ENCODE results near the gene FAM114A1.
A peak's percentile ranks its signal among the peaks of the same experiment; 100 is the strongest.

The FAM114A1 gene

GRCh38 chr4:38867478-38868058 lies at the start of gene FAM114A1:
FAM114A1 (plus strand) TSS chr4:38867806; CDS start chr4:38878079, 10,273 bp downstream.
- peak; percentile 82 for DNase-seq (ENCODE audit: low spot score)

DNA sequence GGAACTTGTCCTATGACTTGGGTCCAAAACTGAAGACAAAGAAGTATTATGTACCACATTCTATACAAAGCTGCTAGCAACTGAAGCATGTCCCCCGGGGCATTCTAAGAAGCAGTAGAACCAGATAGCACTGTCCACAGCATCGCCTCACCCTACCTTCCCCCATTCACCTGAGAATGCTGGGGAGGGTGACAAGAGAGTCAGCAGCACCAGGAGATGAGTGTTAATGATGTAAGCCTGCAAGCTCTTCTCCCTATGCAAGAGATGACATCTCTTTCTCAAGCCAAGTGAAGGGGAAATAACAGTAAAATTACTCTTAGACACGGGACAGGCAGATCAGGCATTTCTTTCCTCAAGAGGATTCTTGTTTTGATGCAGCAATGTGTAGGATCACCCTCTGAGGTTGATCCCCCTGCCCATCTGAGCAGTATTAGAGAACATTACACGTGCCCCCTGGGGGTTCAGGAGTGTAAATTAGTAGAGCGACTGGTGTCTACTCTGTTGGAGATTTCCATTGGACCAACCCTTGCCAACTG lies 49.1 kb upstream of the FAM114A1 start:
- no peak for DNase-seq (ENCODE audit: low spot score)

DNA sequence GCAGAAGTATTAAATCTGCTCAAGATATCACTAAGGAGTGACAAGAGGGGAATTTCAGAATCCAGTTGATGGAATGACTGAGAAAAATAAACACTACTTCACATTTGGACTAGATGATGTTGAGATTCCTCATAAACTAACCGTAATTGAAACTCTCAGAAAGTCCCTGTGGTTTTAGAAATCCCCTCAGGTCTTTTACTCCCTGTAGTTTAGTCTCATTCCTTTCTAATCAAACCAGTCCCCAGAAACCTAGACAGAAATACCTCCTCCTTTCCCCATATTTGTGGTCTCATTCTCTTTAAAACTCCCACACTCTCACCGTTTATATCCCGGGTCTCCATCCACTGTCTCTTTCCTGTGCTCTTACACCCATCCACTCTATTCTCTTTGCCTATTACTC lies 48.0 kb upstream of the FAM114A1 start:
- DNase-seq (ENCODE audit: low spot score): no peak

- no peak for DNase-seq (ENCODE audit: low spot score)
Observed at GRCh38 chr4:38820329-38821061, 47.1 kb upstream of the FAM114A1 start.

DNA sequence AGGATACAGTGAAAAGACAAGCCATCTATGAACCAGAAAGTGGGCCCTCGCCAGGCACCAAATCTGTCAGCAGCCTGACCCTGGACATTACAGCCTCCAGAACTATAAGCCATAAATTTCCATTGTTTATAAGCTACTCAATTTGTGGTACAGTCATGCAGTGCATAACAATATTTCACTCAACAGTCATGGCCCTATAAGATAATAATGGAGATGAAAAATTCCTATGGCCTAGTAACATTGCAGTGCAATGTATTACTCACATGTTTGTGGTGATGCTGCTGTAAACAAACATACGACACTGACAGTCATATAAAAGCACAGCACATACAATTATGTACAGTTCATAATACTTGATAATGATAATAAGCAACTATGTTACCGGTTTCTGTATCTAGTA lies 45.9 kb upstream of the FAM114A1 start:
- no peak for DNase-seq (ENCODE audit: low spot score)

DNA sequence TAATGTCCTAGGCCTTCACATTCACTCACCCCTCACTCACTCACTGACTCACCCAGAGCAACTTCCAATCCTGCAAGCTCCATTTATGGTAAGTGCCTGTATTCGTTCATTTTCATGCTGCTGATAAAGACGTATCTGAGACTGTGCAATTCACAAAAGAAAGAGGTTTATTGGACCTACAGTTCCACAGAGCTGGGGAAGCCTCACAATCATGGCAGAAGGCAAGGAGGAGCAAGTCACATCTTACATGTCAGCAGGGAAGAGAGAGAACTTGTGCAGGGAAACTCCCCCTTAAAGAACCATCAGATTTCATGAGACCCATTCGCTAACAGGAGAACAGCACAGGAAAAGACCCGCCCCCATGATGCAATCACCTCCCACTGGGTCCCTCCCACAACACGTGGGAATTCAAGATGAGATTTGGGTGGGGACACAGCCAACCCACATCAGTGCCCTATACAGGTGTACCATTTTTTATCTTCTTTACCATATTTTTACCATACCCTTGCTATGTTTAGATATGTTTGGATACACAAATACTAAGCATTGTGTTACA lies 44.8 kb upstream of the FAM114A1 start:
- DNase-seq (ENCODE audit: low spot score): no peak

DNA sequence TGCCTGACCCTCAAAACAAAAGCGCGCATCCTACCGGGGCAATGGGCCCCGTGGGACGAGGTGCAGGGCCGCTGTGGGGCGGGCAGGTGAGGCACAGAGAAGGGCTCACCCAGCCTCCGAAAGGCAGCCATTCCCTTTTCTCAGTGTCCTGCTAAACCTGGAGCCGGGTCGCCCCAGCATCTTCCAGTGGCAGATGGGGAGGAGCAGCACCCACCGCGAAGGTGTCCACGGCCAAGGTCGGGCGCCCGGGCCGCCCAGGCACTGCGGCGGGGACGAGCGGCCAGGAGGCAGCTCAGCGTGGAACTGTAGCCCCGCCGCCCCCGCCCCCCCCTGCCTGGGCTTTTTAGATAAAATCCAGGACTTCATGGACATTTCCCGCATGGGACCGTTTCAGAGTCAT lies 43.8 kb upstream of the FAM114A1 start:
- no peak for DNase-seq (ENCODE audit: low spot score)

DNA sequence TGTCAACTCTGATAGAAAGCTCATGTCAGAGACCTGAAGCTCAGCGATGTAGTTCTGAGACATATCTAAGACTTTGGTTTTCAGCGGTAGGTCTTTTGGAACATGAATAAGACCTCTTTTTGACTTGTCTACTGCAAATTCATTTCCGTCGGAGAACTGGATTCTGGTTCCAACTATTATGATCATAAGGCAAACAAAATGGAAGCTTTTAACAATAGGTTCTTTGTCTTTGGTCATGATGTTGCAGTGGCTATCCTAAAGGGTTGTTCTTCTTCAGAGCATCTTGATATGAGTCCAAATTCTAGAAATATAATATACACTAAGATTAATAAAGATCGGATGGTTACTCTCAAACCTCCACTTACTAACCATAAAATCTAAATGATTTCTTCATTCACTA lies 38.4 kb upstream of the FAM114A1 start:
- DNase-seq (ENCODE audit: low spot score): no peak

GRCh38 chr4:38831653-38832052 lies 36.0 kb upstream of the FAM114A1 start:
- no peak for DNase-seq (ENCODE audit: low spot score)

GRCh38 chr4:38832206-38832605 lies 35.4 kb upstream of the FAM114A1 start:
- DNase-seq (ENCODE audit: low spot score): no peak

GRCh38 chr4:38832624-38833528 lies 34.7 kb upstream of the FAM114A1 start:
- no peak for DNase-seq (ENCODE audit: low spot score)

DNA sequence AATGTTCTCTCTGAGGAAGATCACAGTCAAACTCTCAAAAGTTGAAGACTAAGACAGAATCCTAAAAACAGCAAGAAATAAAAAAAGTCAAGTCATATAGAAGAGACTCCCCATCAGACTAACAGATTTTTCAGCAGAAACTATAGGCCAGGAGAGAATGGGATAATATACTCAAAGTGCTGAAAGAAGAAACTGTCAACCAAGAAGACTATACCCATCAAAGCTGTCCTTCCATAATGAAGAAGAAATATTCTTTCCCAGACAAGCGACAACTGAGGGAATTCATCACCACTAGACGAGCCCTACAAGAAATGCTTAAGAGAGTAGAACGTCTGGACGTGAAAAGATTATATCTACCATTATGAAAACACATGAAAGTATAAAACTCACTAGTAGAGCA lies 33.0 kb upstream of the FAM114A1 start:
- DNase-seq (ENCODE audit: low spot score): no peak

DNA sequence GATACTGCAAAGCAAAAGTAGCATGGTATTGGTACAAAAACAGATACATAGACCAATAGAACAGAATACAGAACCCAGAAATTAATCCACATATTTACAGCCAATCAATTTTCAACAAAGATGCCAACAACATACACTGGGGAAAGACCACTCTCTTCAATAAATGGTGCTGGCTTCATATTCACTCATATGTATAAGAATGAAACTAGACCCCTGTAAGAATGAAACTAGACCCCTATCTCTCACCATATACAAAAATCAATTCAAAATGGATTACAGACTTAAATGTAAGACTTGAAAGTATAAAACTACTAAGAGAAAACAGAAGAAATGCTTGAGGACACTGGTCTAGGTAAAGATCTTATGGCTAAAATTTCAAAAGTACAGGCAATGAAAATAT lies 30.3 kb upstream of the FAM114A1 start:
- DNase-seq (ENCODE audit: low spot score): no peak

GRCh38 chr4:38837849-38838248 lies 29.8 kb upstream of the FAM114A1 start:
- DNase-seq (ENCODE audit: low spot score): no peak

DNA sequence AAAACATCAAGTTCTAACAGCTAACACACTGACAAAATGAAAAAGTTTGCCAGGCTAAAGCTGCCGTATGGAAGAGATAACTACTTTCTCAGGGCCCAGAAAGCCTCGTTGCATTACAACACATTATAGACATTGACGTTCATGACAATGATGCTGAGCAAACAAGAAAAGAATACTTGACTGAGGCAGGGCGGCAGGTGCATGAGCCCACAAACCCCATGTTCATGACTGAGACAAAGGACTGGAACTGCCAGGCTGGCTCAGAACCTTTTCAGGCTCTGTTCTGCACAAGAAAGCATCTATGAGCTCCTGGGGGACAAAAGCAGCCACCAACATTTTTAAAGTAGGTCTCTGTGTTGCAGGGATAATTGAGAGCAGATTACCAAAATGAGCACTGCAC lies 24.6 kb upstream of the FAM114A1 start:
- DNase-seq (ENCODE audit: low spot score): no peak

DNA sequence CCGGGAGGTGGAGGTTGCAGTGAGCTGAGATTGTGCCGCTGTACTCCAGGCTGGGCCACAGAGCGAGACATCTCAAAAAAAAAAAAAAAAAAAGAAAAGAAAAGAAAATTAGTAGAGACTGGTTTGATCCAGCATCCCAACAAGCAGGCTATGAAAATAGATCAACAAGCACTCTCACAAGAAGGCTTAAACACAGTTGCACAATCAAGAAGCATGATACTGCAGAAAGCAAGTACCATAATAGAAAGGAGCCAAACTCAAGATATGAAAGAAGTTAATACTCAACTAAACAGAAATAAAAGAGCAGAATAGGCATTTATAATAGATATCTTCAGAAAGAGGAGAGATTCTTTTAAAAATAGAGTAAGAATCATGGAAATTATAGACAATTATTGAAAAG lies 21.6 kb upstream of the FAM114A1 start:
- DNase-seq (ENCODE audit: low spot score): no peak

DNA sequence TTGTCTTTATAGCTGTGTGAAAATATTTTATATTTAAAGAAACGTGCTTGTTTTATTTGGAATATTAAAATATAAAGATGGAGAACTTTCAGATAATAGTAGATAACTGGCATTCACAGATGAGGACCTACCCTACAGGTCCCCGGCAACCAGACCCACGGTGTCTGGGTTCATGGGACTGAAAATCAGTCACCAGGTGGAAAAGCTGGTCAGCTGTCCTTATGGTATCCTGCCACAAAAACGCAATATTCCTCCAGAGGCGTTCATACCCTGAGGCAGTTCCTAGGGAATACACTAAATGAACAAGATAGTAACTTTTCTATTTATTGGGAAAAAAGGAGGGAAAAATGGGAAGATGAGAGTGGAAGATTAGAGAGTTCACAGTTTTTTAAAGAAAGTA lies 12.1 kb upstream of the FAM114A1 start:
- no peak for DNase-seq (ENCODE audit: low spot score)

DNA sequence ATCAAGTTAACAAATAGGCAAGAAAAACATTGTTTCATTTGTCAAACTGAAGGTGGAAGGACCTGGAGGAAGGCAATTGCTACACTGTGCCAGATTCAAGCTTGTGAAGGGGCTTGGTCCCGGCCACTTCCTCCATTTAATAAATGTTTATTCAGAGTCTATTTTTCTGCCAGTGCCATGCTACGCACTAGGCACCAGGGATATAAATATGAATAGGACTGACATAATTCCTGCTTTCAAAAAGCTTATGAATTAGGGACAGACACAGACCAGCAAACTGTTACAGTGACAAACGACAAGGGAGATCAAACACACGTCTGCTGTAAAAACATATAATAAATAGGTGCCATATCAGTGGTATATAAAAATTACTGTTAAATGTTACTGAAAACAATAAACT lies 11.6 kb upstream of the FAM114A1 start:
- no peak for DNase-seq (ENCODE audit: low spot score)

- DNase-seq (ENCODE audit: low spot score): no peak
Observed at GRCh38 chr4:38856524-38857337, 10.9 kb upstream of the FAM114A1 start, which contains the start of gene TLR6. TLR6 (minus strand) TSS chr4:38856817; CDS start chr4:38829473, 27,344 bp downstream.

DNA sequence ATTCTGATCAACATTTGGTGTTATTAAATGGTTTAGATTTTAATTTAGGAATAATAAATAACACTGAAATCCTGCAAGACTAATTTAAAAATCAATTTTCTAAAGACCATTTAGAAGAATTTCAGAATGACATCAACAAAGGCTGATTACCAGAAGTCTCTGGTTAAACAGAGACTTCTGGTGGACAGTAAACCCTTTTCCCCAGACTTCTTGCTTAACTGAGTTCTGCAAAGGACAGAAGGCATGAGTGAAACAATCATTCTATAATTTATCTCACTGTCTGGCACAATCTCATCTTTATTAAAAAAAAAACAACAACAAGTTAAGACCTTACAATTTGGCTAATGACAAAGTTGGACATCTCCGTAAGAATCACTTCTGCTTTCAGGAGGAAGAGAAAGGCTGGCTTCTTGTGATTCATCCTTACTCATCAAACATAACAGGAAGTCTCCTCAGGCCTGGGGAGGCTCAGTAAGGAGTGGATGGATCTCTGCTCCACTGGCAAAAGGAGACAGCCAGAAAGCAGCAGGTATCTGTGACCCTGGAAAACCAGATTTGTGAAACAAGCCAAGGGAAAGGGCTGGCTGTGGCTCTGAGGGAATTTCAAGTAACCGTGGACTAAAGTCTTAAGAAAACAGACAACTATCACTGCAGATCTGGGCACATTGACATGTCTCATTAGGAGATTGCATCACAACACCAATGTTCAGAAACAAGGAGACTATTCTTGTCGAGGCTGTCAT lies 10.1 kb upstream of the FAM114A1 start:
- peak; percentile 51 for DNase-seq (ENCODE audit: low spot score)

DNA sequence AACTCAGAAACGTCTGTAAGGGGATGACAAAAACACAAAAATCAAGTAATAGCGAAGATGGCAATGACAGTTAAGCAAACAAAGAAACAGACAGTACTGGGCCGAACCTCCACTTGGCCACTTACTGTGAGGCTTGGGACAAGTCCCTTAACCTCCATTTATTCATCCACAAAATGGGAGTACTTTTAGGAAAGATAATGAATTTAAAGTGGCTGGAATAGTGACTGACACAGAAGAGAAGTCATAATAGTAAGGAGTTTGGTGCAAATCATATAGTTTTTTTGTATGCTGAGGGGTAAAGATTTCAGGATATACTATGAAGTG lies 9.5 kb upstream of the FAM114A1 start:
- DNase-seq (ENCODE audit: low spot score): no peak
